K562 (cell line): ENCODE results near the gene SPRYD3. TPM values are rescaled to one million over a fixed set of nuclear protein-coding genes. Genes with fewer than 3 reads are reported as not detected.

ENCODE experiments used
- ATAC-seq: fragments of 200-7000 bp; cut with Tn5 transposase; 3 replicates; pipeline ENCODE4 v1.9.1; 2020; ENCODE audit warnings: moderate library complexity
- BruUV-seq: library from RNA; stranded (reverse); fragments of 400-500 nt; replicated peaks from 2 replicates; lab custom pipeline; 2021; lab: Mats Ljungman, UMichigan
- CTCF ChIA-PET: fragments of 300-600 bp; formaldehyde crosslinking; extraction: SDS; loops from one replicate; lab custom pipeline; 2021; ENCODE audit warnings: low intra/inter-chr PET ratio; lab: Yijun Ruan, JAX
- POLR2A ChIA-PET: fragments of 300-600, 350-650 bp; sonication (Branson Sonifier 250); formaldehyde crosslinking; extraction: SDS; loops from one replicate; lab custom pipeline; 2021; ENCODE audit warnings: antibody characterized with exemption, inconsistent platforms; lab: Yijun Ruan, JAX
- DNase-seq, 4 experiments: peaks; one replicate each; pipeline versions ENCODE4 v3.0.0 to v3.0.0-alpha.2; 2011 to 2018; ENCODE audit warnings: low spot score in 3 of 4, mixed read lengths in 3 of 4; ENCODE audit errors: extremely low read depth in 1 of 4
- FAIRE-seq: peaks from 2 replicates; lab custom pipeline; 2011; peaks lifted over from hg19 to GRCh38; lab: Jason Lieb, UNC
- H2AFZ ChIP-seq: 2 replicates; pipeline ENCODE4 v1.6.0; 2011; ENCODE audit warnings: low read depth, low read length, control low read depth, inconsistent platforms
- H3K27ac ChIP-seq: fragments of 200-600 bp; 3 replicates; pipeline ENCODE4 v1.8.0; 2011; ENCODE audit warnings: low read depth, mild to moderate bottlenecking, control low read depth, inconsistent platforms, low read length, moderate library complexity, mixed read lengths; ENCODE audit errors: extremely low read depth
- H3K27me3 ChIP-seq, 2 experiments: fragments of 300-600 bp in 1 of 2; 2 replicates in 1 of 2; 3 replicates in 1 of 2; pipeline versions ENCODE4 v1.6.0 to v1.8.0; 2011; ENCODE audit warnings: inconsistent platforms in 2 of 2, low read length in 2 of 2, mild to moderate bottlenecking in 1 of 2, mixed read lengths in 1 of 2, moderate library complexity in 1 of 2; ENCODE audit not compliant: control insufficient read depth in 2 of 2, insufficient read depth in 2 of 2
- H3K36me3 ChIP-seq: fragments of 300-600 bp; 3 replicates; pipeline ENCODE4 v1.8.0; 2011; ENCODE audit warnings: mild to moderate bottlenecking, low read length, inconsistent platforms; ENCODE audit not compliant: control insufficient read depth, insufficient read depth
- H3K4me1 ChIP-seq, 2 experiments: fragments of 200-600 bp in 1 of 2; replicated peaks in 1 of 2; 2 replicates in 1 of 2; 3 replicates in 1 of 2; pipeline versions ENCODE4 v1.5.1 to v1.8.0; 2011; ENCODE audit warnings: inconsistent platforms in 2 of 2, low read length in 2 of 2, mild to moderate bottlenecking in 1 of 2, mixed read lengths in 1 of 2, moderate library complexity in 1 of 2; ENCODE audit not compliant: control insufficient read depth in 2 of 2, insufficient read depth in 2 of 2
- H3K4me2 ChIP-seq: 2 replicates; pipeline ENCODE4 v1.6.1; 2011; ENCODE audit warnings: low read length, control low read depth, inconsistent platforms, mixed read lengths; ENCODE audit not compliant: insufficient read depth
- H3K4me3 ChIP-seq: fragments of 200-600 bp; sonication (generic), shearing (Covaris generic); 2 replicates; pipeline ENCODE4 v1.5.1; 2016; ENCODE audit warnings: control low read depth, inconsistent platforms
- H3K79me2 ChIP-seq: fragments of 200-600 bp; 3 replicates; pipeline ENCODE4 v1.8.0; 2011; ENCODE audit warnings: low read length, inconsistent platforms; ENCODE audit not compliant: control insufficient read depth, insufficient read depth
- H3K9ac ChIP-seq, 2 experiments: 2 replicates each; pipeline versions ENCODE4 v1.6.0 to v1.6.1; 2011; ENCODE audit warnings: low read depth in 2 of 2, low read length in 2 of 2, control low read depth in 1 of 2, inconsistent platforms in 1 of 2, mild to moderate bottlenecking in 1 of 2, mixed read lengths in 1 of 2; ENCODE audit not compliant: insufficient read depth in 1 of 2
- H3K9me1 ChIP-seq: one replicate; pipeline ENCODE4 v1.6.0; 2011; ENCODE audit warnings: inconsistent platforms, mild to moderate bottlenecking, low read length, moderate library complexity; ENCODE audit not compliant: control insufficient read depth, insufficient read depth
- H3K9me3 ChIP-seq: replicated peaks from 2 replicates; pipeline ENCODE4 v1.5.1; 2011; ENCODE audit warnings: low read depth, low read length, inconsistent platforms; ENCODE audit not compliant: control insufficient read depth, insufficient read depth
- H4K20me1 ChIP-seq: replicated peaks from 2 replicates; pipeline ENCODE4 v1.6.1; 2011; ENCODE audit warnings: low read length, inconsistent platforms, mixed read lengths; ENCODE audit not compliant: control insufficient read depth, insufficient read depth
- MAX ChIP-seq: sonication (generic); formaldehyde crosslinking; IDR thresholded peaks from 2 replicates; pipeline ENCODE4 v1.9.0; 2022; ENCODE audit warnings: mild to moderate bottlenecking, missing genetic modification reagents
- TFE3 ChIP-seq: fragments of 450-650 bp; formaldehyde crosslinking; IDR thresholded peaks from 2 replicates; pipeline ENCODE4 v1.4.0; 2020; ENCODE audit warnings: mild to moderate bottlenecking, mixed read lengths
- WGBS: fragments of 100-300 bp; shearing (Covaris generic); methylation state at CpG from one replicate; pipeline ENCODE4 v1.1.6; 2016; ENCODE audit warnings: low coverage, mixed read lengths; ENCODE audit not compliant: insufficient coverage; ENCODE audit errors: missing lambda C conversion rate; 5-methylcytosine and 5-hydroxymethylcytosine counted together
- in situ Hi-C: fragments of 300-500 bp; cut with MboI; formaldehyde crosslinking; loops from 4 replicates; pipeline ENCODE4 v1.15.0; 2018; ENCODE audit warnings: inconsistent platforms, mixed read lengths
- intact Hi-C: fragments of 100-400 bp; cut with micrococcal nuclease; formaldehyde crosslinking; loops from 2 replicates; pipeline ENCODE4 v1.14.2; 2022
- polyA plus RNA-seq, 8 experiments: library from polyadenylated mRNA; depleted of rRNA in 4 of 8; stranded (reverse) in 5 of 8; unstranded in 3 of 8; fragments of >200 nt; fragmentation: Nextera tagmentation in 2 of 8; fragmentation: Illumina TruSeq in 1 of 8; extraction: Ambion mirVana in 2 of 8; extraction: Trizol in 1 of 8; gene quantifications; 2 replicates each; pipeline versions ENCODE4 v1.2.1 to v1.2.3, GENCODE V29; 2011 to 2014; ENCODE audit warnings: inconsistent platforms in 1 of 8, missing spikeins in 1 of 8
- total RNA-seq, 7 experiments: library from RNA; depleted of rRNA in 6 of 7; stranded (reverse); fragments of >200 nt in 6 of 7; fragmentation: Illumina TruSeq in 2 of 7; extraction: Trizol in 2 of 7; gene quantifications; 2 replicates each; pipeline versions ENCODE4 v1.2.1 to v1.2.3, GENCODE V29; 2011 to 2021; ENCODE audit warnings: low replicate concordance in 1 of 7

Gene SPRYD3
- total and polyA plus RNA-seq, 9 of the 15 experiments (the other 6 are each of a cell fraction or from before 2014, with no cell fraction given), result 1.5 to 13.6 (median 7.6) TPM

GRCh38 chr12:53074283-53074998 is 4.7 kb downstream of the SPRYD3 start:
- Histone ChIP-seq H3K36me3 (peaks cover 14% of the 10 kb centered on the region; the same call in 2 of the 3 replicates), H3K27ac (no peak overlapping the region), H2AFZ (no peak overlapping the region), H4K20me1 (no peaks in the 10 kb centered on the region), H3K9me3 (no peaks in the 10 kb centered on the region), H3K4me1 (peaks cover 22 to 35% of the 10 kb centered on the region in 2 experiments), H3K79me2 (peaks cover 8% of the 10 kb centered on the region; the same call in 2 of the 3 replicates), H3K4me3 (no peak overlapping the region), H3K9ac (no peak overlapping the region), H3K27me3 (no peaks in the 10 kb centered on the region), H3K4me2 (no peak overlapping the region), H3K9me1 (no peaks in the 10 kb centered on the region)
- no peak for DNase-seq
- 85% methylated on average over 11 of the region's 11 CpGs for WGBS
- CTCF ChIA-PET, result interaction anchor here (0.7 kb wide), 1 partner anchor 178 kb away, joined by 4 read pairs; no protein-coding TSS in a partner anchor
- FAIRE-seq, result no peak
- ATAC-seq, result no peak
- in situ Hi-C loops (no loop called here), intact Hi-C loops (no loop called here)
- POLR2A ChIA-PET, result interaction anchor here (0.7 kb wide), 1 partner anchor 19 kb away, joined by 3 read pairs; no protein-coding TSS in a partner anchor
- TF ChIP-seq MAX (0 out of 2 replicates have a peak, but pooled peaks have one; percentile 20), TFE3 (no peak)
- BruUV-seq, result no TSS peak
